ENCODE results near the gene FBN2. TPM values are rescaled to one million over a fixed set of nuclear protein-coding genes. Genes with fewer than 3 reads are reported as not detected.

Gene FBN2
- total RNA-seq, 2 experiments from 2014 or later = 0.11 TPM; not detected in 1

- H3K9me3 Mint-ChIP-seq = no peaks in the 10 kb centered on the region
- no peak overlapping the region for H3K4me3 Mint-ChIP-seq
- peaks cover 2% of the 10 kb centered on the region for H3K4me1 Mint-ChIP-seq
- H3K36me3 Mint-ChIP-seq = no peaks in the 10 kb centered on the region
- H3K27ac Mint-ChIP-seq = no peak overlapping the region
- peaks cover 7% of the 10 kb centered on the region for H3K27me3 Mint-ChIP-seq
- no peak for ATAC-seq (ENCODE audit: low read depth)
- DNase-seq = no peak
- POLR2A ChIA-PET = no interaction called here
These were observed 324.2 kb downstream of the FBN2 start for GRCh38 chr5:128213833-128214232.

GRCh38 chr5:128213340-128213739 is 324.7 kb downstream of the FBN2 start:
- Mint-ChIP-seq H3K4me1 (peaks cover 2% of the 10 kb centered on the region), H3K9me3 (no peaks in the 10 kb centered on the region), H3K27me3 (peaks cover 7% of the 10 kb centered on the region), H3K4me3 (no peak overlapping the region), H3K27ac (no peak overlapping the region), H3K36me3 (no peaks in the 10 kb centered on the region)
- POLR2A ChIA-PET = no interaction called here
- ATAC-seq (ENCODE audit: low read depth) = no peak
- DNase-seq = no peak

GRCh38 chr5:128212191-128212806 is 325.7 kb downstream of the FBN2 start:
- Mint-ChIP-seq H3K4me1 (peaks cover 2% of the 10 kb centered on the region), H3K4me3 (no peak overlapping the region), H3K27ac (no peak overlapping the region), H3K9me3 (no peaks in the 10 kb centered on the region), H3K36me3 (no peaks in the 10 kb centered on the region), H3K27me3 (peaks cover 7% of the 10 kb centered on the region)
- DNase-seq (no peak), ATAC-seq (ENCODE audit: low read depth) (no peak)
- POLR2A ChIA-PET = no interaction called here

GRCh38 chr5:128208436-128208835 is 329.6 kb downstream of the FBN2 start:
- H3K4me3 Mint-ChIP-seq = no peak overlapping the region
- H3K4me1 Mint-ChIP-seq = peaks cover 2% of the 10 kb centered on the region
- H3K27me3 Mint-ChIP-seq = peaks cover 6% of the 10 kb centered on the region
- POLR2A ChIA-PET = no interaction called here
- no peak for DNase-seq
- no peaks in the 10 kb centered on the region for H3K36me3 Mint-ChIP-seq
- H3K9me3 Mint-ChIP-seq = no peaks in the 10 kb centered on the region
- no peak overlapping the region for H3K27ac Mint-ChIP-seq
- ATAC-seq (ENCODE audit: low read depth) = no peak

Measured in activated naive CD8-positive, alpha-beta T cell treated with anti-CD3 and anti-CD28 coated beads, Interleukin-2, amount 10 ng/mL, durations not matched to agents 7 days and 5 days (primary cell).